OCI-LY1 (cell line): ENCODE measurements around the gene SELE.

Experiments
- EZH2 ChIP-seq: fragments of 200-600 bp; sonication (generic), shearing (Covaris generic); IDR thresholded peaks from 2 replicates; pipeline ENCODE4 v1.8.0; 2017; ENCODE audit warnings: borderline replicate concordance, mixed run types, mild to moderate bottlenecking, antibody characterized with exemption, low read length, moderate library complexity, mixed read lengths
- TF ChIP-seq, protein P1 (sequence below): fragments of 200-600 bp; sonication (generic), shearing (Covaris generic); IDR thresholded peaks from 2 replicates; pipeline ENCODE4 v1.5.1; 2017; ENCODE audit warnings: mild to moderate bottlenecking, antibody characterized with exemption, low read length, moderate library complexity, mixed read lengths

DNA sequence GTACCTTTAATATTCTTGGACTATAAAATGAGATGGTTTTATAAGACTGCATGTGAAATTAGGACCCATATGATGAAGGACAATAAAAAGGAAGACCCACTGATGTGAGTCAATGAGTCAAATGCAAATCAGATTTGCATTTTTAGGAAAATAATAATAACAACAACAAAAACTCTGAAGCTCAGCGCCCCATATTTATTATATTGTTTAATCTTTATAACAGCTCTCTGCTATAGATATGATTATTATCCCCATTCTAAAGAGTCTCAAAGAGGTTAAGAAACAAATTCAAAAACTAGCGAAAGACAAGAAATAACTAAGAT lies 21.6 kb downstream of the SELE start:
- no peak for TF ChIP-seq EZH2
- TF ChIP-seq, protein P1, sequence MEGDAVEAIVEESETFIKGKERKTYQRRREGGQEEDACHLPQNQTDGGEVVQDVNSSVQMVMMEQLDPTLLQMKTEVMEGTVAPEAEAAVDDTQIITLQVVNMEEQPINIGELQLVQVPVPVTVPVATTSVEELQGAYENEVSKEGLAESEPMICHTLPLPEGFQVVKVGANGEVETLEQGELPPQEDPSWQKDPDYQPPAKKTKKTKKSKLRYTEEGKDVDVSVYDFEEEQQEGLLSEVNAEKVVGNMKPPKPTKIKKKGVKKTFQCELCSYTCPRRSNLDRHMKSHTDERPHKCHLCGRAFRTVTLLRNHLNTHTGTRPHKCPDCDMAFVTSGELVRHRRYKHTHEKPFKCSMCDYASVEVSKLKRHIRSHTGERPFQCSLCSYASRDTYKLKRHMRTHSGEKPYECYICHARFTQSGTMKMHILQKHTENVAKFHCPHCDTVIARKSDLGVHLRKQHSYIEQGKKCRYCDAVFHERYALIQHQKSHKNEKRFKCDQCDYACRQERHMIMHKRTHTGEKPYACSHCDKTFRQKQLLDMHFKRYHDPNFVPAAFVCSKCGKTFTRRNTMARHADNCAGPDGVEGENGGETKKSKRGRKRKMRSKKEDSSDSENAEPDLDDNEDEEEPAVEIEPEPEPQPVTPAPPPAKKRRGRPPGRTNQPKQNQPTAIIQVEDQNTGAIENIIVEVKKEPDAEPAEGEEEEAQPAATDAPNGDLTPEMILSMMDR, result no peak
